ENCODE results near the gene PPP1R14C. TPM values are rescaled to one million over a fixed set of nuclear protein-coding genes. Genes with fewer than 3 reads are reported as not detected.

PPP1R14C gene
- polyA plus RNA-seq, 1 donor = 2.9 TPM

DNA sequence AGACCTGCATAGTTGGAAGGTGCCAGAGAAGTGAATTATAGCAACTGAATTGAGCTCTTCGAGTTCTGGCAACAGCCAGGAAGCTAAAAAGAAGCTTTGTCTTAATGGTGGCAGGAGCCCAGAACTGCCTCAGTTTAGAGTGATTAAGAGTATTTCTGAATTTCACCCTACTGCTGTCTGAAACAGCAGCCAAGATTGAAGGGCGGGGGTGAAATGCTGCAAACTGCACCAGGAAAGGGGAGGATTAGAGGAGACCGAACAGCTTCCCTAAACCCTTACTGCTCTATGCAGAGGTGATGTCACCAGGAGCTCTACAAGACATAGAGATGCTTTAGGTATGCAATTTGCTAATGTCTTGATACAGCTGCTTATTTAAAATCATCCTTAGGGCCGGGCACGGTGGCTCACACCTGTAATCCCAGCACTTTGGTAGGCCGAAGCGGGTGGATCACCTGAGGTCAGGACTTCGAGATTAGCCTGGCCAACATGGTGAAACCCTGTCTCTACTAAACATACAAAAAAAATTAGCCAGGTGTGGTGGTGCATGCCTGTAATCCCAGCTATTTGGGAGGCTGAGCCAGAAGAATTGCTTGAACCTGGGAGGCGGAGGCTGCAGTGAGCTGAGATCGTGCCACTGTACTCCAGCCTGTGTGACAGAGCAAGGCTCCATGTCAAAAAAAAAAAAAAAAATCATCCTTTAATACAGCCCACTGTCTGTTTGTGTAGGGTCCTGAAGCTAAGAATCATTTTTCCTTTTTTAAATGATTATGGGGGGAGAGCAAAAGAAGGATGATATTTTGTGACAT is 134.3 kb downstream of the PPP1R14C start:
- Histone ChIP-seq H3K27ac (ENCODE audit: low read length) (no peak overlapping the region), H3K36me3 (ENCODE audit: control insufficient read depth, insufficient read depth, low read length) (no peaks in the 10 kb centered on the region), H3K9me3 (ENCODE audit: control insufficient read depth, low read depth, low read length) (no peaks in the 10 kb centered on the region), H3K27me3 (ENCODE audit: control insufficient read depth, insufficient read depth, low read length) (peaks cover 4% of the 10 kb centered on the region), H3K4me3 (ENCODE audit: low read length) (no peak overlapping the region), H3K4me1 (ENCODE audit: control insufficient read depth, insufficient read depth, low read length) (no peaks in the 10 kb centered on the region)
- DNase-seq = no peak
- 100% methylated on average over 1 of the region's 10 CpGs for WGBS (ENCODE audit: insufficient coverage, low lambda C conversion rate)

DNA sequence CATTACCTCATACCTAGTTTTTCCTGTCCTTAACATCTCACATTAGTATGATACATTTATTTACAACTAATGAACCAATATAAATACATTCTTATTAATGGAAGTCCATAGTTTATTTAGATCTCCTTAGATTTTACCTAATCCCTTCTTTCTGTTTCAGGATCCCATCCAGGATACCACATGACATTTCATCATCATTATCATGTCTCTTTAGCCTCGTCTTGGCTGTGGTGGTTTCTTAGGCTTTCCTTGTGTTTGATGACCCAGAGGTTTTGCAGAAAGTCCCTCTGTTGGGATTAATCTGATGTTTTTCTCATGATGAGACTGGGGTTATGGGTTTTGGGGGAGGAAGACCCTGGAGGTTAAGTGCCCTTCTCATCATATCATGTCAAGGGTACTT is 136.7 kb downstream of the PPP1R14C start:
- no peak overlapping the region for H3K27ac ChIP-seq (ENCODE audit: low read length)
- H3K9me3 ChIP-seq (ENCODE audit: control insufficient read depth, low read depth, low read length) = no peaks in the 10 kb centered on the region
- no peak for DNase-seq
- WGBS (ENCODE audit: insufficient coverage, low lambda C conversion rate) = no CpG with 5 or more reads among the region's 1 CpG
- H3K36me3 ChIP-seq (ENCODE audit: control insufficient read depth, insufficient read depth, low read length) = no peaks in the 10 kb centered on the region
- peaks cover 6% of the 10 kb centered on the region for H3K27me3 ChIP-seq (ENCODE audit: control insufficient read depth, insufficient read depth, low read length)
- H3K4me3 ChIP-seq (ENCODE audit: low read length) = no peak overlapping the region
- H3K4me1 ChIP-seq (ENCODE audit: control insufficient read depth, insufficient read depth, low read length) = no peaks in the 10 kb centered on the region

DNA sequence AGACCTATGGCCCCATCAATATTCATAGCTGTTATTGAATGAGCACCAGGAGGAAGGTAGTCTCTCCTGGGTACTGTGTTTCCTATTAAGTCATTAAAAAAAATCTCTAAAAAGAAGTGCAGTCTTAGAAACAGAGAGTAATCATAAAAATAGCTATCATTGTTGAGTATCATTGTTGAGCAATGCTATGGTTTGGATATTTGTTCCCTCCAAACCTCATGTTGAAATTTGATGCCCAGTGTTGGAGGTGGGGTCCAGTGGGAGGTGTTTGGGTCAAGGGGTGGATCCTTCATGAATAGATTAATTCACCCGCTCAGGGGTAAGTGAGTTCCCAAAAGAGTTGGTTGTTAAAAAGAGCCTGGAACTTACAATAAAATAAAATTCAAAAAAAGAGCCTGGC is 137.9 kb downstream of the PPP1R14C start:
- no peaks in the 10 kb centered on the region for H3K4me1 ChIP-seq (ENCODE audit: control insufficient read depth, insufficient read depth, low read length)
- H3K27ac ChIP-seq (ENCODE audit: low read length) = no peak overlapping the region
- H3K27me3 ChIP-seq (ENCODE audit: control insufficient read depth, insufficient read depth, low read length) = peaks cover 6% of the 10 kb centered on the region
- no peaks in the 10 kb centered on the region for H3K9me3 ChIP-seq (ENCODE audit: control insufficient read depth, low read depth, low read length)
- no peak for DNase-seq
- H3K36me3 ChIP-seq (ENCODE audit: control insufficient read depth, insufficient read depth, low read length) = no peaks in the 10 kb centered on the region
- no peak overlapping the region for H3K4me3 ChIP-seq (ENCODE audit: low read length)
- no CpG with 5 or more reads among the region's 1 CpG for WGBS (ENCODE audit: insufficient coverage, low lambda C conversion rate)

DNA sequence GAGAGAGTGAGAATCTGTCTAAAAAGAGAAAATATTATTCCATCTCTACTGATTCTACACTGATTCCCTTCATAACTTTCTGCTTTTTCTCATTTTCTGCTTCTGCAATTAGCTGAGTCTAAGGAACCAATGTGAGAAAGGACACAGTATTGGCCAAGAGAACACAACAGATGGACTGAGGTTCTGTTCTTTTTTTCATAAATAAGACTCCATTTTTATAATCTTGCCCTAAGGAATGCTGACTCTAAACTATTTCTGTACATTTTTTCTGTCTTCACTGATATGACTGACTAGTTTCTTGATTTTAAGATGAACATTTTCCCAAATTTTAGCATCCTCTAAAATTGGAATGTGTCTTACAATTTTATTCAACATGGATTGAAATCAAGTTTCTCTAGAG is 138.9 kb downstream of the PPP1R14C start:
- Histone ChIP-seq H3K36me3 (ENCODE audit: control insufficient read depth, insufficient read depth, low read length) (no peaks in the 10 kb centered on the region), H3K27ac (ENCODE audit: low read length) (no peak overlapping the region), H3K4me3 (ENCODE audit: low read length) (no peak overlapping the region), H3K4me1 (ENCODE audit: control insufficient read depth, insufficient read depth, low read length) (no peaks in the 10 kb centered on the region), H3K27me3 (ENCODE audit: control insufficient read depth, insufficient read depth, low read length) (peaks cover 6% of the 10 kb centered on the region), H3K9me3 (ENCODE audit: control insufficient read depth, low read depth, low read length) (no peaks in the 10 kb centered on the region)
- DNase-seq = no peak

DNA sequence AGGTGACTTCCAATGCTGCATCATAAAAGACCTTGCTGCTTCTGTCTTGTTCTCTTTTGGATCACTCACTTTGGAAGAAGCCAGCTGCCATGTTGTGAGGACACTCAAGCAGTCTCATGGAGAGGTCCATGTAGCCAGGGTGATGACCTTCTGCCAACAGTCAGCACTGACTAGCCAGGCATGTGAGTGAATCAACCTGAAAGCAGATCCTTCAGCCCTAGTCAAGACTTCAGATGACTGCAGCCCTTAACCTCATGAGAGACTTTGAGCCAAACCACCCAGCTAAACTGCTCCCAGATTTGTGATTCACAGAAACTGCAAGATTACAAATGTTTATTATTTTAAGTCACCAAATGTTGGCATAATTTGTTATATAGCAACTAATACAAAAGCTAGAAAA is 140.0 kb downstream of the PPP1R14C start:
- Histone ChIP-seq H3K4me1 (ENCODE audit: control insufficient read depth, insufficient read depth, low read length) (no peaks in the 10 kb centered on the region), H3K9me3 (ENCODE audit: control insufficient read depth, low read depth, low read length) (no peaks in the 10 kb centered on the region), H3K27ac (ENCODE audit: low read length) (no peak overlapping the region), H3K36me3 (ENCODE audit: control insufficient read depth, insufficient read depth, low read length) (no peaks in the 10 kb centered on the region), H3K4me3 (ENCODE audit: low read length) (no peak overlapping the region), H3K27me3 (ENCODE audit: control insufficient read depth, insufficient read depth, low read length) (peaks cover 6% of the 10 kb centered on the region)
- no peak for DNase-seq

DNA sequence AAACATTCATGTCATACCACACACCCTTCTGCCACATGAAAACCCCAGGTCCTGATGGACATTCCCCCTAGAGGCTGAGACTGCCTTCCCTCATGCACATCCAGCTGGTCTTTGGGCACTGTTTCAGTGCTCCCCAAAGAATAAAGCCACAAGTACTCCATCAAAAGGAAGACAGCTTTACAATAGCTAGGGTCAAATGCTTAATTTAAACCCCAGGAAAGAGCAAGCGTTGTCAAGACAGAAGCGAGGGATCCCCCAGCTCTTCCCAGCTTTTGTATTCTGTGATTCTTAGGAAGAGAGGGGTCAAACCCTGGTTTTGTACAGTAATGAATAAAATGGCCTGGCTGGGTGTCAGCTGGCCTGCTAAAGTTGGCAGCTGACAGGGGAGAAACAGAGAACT is 143.6 kb downstream of the PPP1R14C start:
- DNase-seq = no peak
- Histone ChIP-seq H3K4me3 (ENCODE audit: low read length) (no peak overlapping the region), H3K27ac (ENCODE audit: low read length) (no peak overlapping the region), H3K9me3 (ENCODE audit: control insufficient read depth, low read depth, low read length) (no peaks in the 10 kb centered on the region), H3K4me1 (ENCODE audit: control insufficient read depth, insufficient read depth, low read length) (no peaks in the 10 kb centered on the region), H3K27me3 (ENCODE audit: control insufficient read depth, insufficient read depth, low read length) (peaks cover 3% of the 10 kb centered on the region), H3K36me3 (ENCODE audit: control insufficient read depth, insufficient read depth, low read length) (no peaks in the 10 kb centered on the region)
- WGBS (ENCODE audit: insufficient coverage, low lambda C conversion rate) = no CpG with 5 or more reads among the region's 2 CpGs

DNA sequence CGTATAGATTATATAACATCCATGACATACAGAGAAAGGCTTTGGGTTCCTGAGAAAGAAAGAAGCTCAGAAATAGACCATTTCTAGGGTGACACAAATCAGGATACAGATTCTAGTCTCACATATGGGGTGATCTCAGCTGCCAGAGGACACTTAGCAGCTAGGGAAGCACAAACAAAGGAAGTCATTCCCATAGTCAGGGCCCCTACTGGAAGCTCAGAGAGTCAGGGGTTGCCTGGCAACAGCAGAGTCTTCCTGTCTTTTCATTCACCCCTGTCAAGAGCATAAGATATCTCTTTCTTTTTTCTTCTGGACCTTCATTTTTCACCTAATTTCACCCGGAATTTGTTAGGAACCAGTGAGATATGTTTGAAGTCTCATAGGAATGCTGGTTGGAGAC is 144.1 kb downstream of the PPP1R14C start:
- DNase-seq = no peak
- Histone ChIP-seq H3K27me3 (ENCODE audit: control insufficient read depth, insufficient read depth, low read length) (peaks cover 3% of the 10 kb centered on the region), H3K4me3 (ENCODE audit: low read length) (no peak overlapping the region), H3K36me3 (ENCODE audit: control insufficient read depth, insufficient read depth, low read length) (no peaks in the 10 kb centered on the region), H3K4me1 (ENCODE audit: control insufficient read depth, insufficient read depth, low read length) (no peaks in the 10 kb centered on the region), H3K27ac (ENCODE audit: low read length) (no peak overlapping the region), H3K9me3 (ENCODE audit: control insufficient read depth, low read depth, low read length) (no peaks in the 10 kb centered on the region)
- WGBS (ENCODE audit: insufficient coverage, low lambda C conversion rate) = 60% methylated on average over 1 of the region's 2 CpGs

DNA sequence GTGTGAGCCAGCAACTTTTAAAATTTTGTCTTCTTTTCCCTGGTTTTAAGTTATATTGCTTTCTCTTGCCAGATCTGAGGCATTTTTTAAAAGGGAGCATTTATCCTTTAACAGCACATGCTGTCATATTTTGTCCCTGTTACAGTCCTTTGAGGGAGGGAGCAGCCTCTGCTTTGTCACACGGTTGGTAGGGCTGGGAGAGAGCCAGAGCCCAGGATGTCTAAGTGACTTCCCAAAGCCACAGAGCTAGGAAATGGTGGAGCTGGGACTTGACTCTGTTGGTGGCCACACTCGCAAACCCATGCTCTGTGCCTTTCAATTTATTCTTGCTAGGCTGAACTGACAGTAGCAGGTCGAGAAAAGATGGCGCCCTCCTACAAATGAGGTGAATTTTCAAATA is 145.6 kb downstream of the PPP1R14C start:
- no peaks in the 10 kb centered on the region for H3K4me1 ChIP-seq (ENCODE audit: control insufficient read depth, insufficient read depth, low read length)
- H3K27me3 ChIP-seq (ENCODE audit: control insufficient read depth, insufficient read depth, low read length) = no peaks in the 10 kb centered on the region
- H3K36me3 ChIP-seq (ENCODE audit: control insufficient read depth, insufficient read depth, low read length) = no peaks in the 10 kb centered on the region
- no peak overlapping the region for H3K4me3 ChIP-seq (ENCODE audit: low read length)
- WGBS (ENCODE audit: insufficient coverage, low lambda C conversion rate) = no CpG with 5 or more reads among the region's 4 CpGs
- no peak for DNase-seq
- H3K9me3 ChIP-seq (ENCODE audit: control insufficient read depth, low read depth, low read length) = no peaks in the 10 kb centered on the region
- no peak overlapping the region for H3K27ac ChIP-seq (ENCODE audit: low read length)

DNA sequence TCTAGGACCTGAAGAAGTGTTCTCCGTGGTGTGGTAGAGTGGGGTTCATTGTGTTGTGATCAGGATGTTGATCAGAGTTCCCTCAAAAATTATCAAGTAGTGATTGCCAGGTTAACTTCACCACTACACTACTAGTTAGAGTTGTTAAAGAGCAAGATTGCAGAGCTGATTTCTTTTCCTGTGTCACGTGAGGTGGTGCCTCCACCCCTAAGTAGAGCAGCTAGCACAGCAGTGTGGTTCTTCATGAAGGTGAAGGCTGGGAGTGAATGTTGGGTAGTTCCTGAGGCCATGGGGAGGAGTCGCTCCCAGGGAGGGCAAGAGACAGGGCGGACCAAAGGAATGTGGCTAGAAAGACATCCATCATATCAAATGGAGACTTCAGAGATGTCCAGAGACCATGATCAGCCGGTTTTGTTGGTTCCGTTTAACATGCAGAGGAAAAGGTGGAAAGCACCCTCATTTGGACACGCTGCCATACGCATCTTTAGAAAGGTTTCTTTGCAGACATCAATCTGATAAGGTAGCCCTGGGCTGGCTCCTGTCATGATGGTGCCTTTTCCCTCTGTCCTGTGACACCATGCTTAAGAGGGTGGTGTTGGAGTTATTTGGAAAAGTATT is 146.7 kb downstream of the PPP1R14C start:
- Histone ChIP-seq H3K27ac (ENCODE audit: low read length) (no peak overlapping the region), H3K4me3 (ENCODE audit: low read length) (no peak overlapping the region), H3K36me3 (ENCODE audit: control insufficient read depth, insufficient read depth, low read length) (no peaks in the 10 kb centered on the region), H3K9me3 (ENCODE audit: control insufficient read depth, low read depth, low read length) (no peaks in the 10 kb centered on the region), H3K27me3 (ENCODE audit: control insufficient read depth, insufficient read depth, low read length) (no peaks in the 10 kb centered on the region), H3K4me1 (ENCODE audit: control insufficient read depth, insufficient read depth, low read length) (no peaks in the 10 kb centered on the region)
- DNase-seq = no peak
- no CpG with 5 or more reads among the region's 8 CpGs for whole genome bisulfite sequencing (ENCODE audit: insufficient coverage, low lambda C conversion rate)

DNA sequence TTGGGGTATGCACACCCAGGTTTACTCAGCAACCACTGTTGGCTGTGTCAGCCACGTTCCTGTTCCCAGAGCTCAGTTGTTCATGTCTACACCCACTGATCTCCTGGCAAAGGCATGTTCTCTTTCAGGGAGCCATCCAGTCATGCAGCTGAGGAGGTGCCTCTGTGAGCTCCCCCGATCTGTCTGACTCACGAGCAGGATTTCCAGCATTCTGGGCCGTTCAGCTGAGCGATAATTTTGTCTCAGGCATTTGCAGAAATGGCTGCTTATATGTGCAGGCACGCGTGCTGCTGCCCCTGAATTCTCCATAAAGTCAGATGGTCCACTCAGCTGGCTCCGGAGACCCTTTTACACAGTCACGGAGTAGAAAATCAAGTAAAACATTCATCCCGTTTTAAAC is 147.6 kb downstream of the PPP1R14C start:
- no peaks in the 10 kb centered on the region for H3K27me3 ChIP-seq (ENCODE audit: control insufficient read depth, insufficient read depth, low read length)
- WGBS (ENCODE audit: insufficient coverage, low lambda C conversion rate) = no CpG with 5 or more reads among the region's 10 CpGs
- no peak overlapping the region for H3K27ac ChIP-seq (ENCODE audit: low read length)
- no peak for DNase-seq
- no peaks in the 10 kb centered on the region for H3K36me3 ChIP-seq (ENCODE audit: control insufficient read depth, insufficient read depth, low read length)
- no peaks in the 10 kb centered on the region for H3K9me3 ChIP-seq (ENCODE audit: control insufficient read depth, low read depth, low read length)
- H3K4me1 ChIP-seq (ENCODE audit: control insufficient read depth, insufficient read depth, low read length) = no peaks in the 10 kb centered on the region
- H3K4me3 ChIP-seq (ENCODE audit: low read length) = no peak overlapping the region
